Activated CD4-positive, alpha-beta T cell treated with anti-CD3 and anti-CD28 coated beads for 4 hours (primary cell): ENCODE data around the gene KCMF1.

Source experiments
- DNase-seq, 2 donors: peaks; one replicate each; pipeline ENCODE4 v3.0.0-alpha.2; 2020

Gene KCMF1

DNA sequence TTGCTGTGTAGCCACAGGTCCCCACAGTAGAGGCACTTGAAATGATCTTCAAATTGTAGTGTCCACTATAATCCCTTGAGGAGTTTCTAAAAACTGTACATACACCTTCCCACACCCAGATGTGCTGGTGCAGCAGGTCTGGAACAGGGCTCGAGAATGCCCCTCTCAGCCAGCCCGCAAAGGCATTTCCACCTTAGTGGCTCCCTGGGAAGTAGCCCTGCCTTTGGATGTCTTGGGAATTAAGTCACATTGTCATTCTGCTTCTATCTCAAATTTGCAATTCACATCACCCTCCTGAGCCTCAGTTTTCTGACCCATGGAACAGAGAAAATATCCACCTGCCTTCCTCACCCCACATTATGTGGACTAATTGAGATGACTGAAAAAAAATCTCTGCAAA, 118.0 kb downstream of the KCMF1 start:
- DNase-seq: no peak

DNA sequence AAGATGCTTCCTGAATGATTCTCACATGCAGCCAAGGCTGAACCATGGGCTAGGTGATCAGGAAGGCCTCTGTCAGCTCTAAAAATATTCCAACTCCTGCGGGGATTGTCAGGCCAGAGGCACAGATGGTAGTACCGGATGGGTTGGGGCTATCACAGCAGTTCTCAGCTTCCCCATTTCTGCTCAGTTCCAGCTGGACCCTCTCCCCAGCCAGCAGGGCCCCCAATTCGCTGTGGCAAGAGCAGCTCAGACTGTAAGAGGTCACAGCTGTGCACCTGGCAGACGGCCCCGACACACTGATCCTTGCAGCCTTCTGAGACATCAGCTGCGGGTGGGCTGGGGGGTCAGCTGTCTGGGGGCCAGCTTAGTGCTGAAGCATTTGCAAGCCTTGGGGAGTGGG, 118.6 kb downstream of the KCMF1 start:
- DNase-seq: no peak

DNA sequence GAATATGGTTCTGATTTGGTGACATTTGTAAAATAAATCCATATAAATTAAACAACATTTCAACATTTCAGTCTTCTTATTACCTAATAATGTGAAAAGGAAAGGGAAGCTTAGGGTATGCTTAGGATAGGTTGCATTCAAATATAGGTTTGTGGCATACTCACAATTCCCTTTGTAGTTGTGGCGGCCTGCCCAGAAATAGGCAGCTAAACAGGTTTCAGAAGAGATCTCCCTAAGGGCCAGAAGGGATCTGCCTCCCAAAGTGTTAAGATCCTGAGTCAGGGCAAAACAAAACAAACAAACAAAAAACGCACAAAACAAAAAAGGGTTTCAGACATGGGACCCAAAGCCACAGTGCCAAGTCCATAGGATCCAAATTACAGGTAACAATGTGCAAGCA, 120.9 kb downstream of the KCMF1 start:
- no peak for DNase-seq

DNA sequence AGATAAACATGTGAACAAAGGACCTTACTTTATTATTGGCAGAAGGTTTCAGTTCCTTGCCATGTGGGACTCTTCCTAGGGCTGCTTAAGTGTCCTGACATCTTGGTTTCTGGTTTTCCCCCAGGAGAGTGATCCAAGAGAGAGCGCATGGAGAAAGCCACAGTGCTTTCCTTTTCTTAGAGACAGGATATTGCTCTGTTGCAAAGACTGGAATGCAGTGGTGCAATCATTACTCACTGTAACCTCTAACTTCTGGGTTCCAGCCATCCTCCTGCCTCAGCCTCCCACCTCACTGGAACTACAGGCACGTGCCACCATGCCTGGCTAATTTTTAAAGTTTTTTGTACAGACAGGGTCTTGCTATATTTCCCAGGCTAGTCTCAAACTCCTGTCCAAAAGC, 124.1 kb downstream of the KCMF1 start:
- no peak for DNase-seq

DNA sequence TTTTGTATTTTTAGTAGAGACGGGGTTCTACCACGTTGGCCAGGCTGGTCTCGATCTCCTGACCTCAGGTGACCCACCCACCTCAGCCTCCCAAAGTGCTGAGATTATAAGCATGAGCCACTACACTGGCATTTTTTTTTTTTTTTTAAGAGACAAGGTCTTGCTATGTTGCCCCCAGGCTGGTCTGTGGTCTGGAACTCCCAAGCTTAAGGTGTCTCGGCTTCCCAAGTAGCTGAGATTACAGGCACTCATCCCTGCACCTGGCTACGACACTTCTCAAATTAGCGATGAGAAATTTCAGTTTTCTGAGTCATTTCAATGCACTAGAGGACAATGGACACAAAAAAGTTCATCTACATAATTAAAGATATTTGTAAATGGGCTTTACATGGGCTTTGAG, 125.7 kb downstream of the KCMF1 start:
- no peak for DNase-seq

GRCh38 chr2:85104228-85104627, 133.3 kb downstream of the KCMF1 start:
- DNase-seq: no peak

- DNase-seq: no peak
Observed at GRCh38 chr2:85106489-85107180, 135.7 kb downstream of the KCMF1 start.
